ENCODE data around the gene RREB1. TPM values are rescaled to one million over a fixed set of nuclear protein-coding genes. Genes with fewer than 3 reads are reported as not detected.
A peak's percentile ranks its signal among the peaks of the same experiment; 100 is the strongest.

Gene RREB1
- total RNA-seq, 1 experiment from 2014 or later = 35.8 TPM

DNA sequence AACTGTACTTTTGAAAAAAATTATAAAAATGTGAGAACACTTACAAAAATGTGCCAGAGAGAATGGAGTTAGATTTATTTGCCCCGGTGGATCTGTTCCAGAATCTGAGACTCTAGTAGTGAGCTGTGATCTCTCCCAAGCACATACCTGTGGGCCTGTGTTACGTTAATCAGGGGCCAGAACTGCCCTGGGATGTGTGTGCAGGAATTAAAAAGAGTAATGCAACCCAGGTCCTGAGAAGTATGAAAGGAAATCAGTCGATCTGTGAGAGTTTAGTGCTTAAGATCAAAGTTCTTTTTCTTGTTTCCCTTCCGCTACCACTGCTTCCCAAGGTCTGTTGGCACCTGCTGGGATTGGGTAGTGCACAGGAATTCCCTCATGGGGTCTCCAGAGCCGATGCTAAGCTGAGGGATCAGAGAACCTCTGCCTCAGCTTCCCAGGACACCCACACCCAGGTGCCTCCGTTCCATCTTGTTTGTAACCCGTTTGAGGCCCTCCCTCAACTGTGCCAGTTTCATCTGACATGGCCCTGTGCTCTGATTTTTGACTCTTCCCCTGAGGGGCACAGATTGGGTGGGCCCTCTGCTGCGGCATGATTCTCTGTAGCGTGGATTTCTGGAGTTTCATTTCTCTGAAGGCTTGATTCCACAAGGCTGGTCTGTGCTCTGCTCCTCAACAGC, 87.7 kb downstream of the RREB1 start:
- H3K14ac ChIP-seq (ENCODE audit: insufficient read depth, low read length) = no peak overlapping the region
- no peak overlapping the region for H2AK5ac ChIP-seq (ENCODE audit: insufficient read length, low read length)
- no peak overlapping the region for H4K5ac ChIP-seq (ENCODE audit: insufficient read length, low read depth, low read length)
- peaks cover 13 to 16% of the 10 kb centered on the region in 2 experiments for H3K4me1 Mint-ChIP-seq
- no CpG with 5 or more reads among the region's 9 CpGs for WGBS (ENCODE audit: extremely low coverage, insufficient read length, low lambda C conversion rate)
- peaks cover 2 to 25% (median 8%) of the 10 kb centered on the region in 3 experiments; a peak in 6 of 7 replicates for H3K36me3 Mint-ChIP-seq (ENCODE audit: insufficient read depth in 1 of 3, low read depth in 3 of 3)
- H2BK120ac ChIP-seq (ENCODE audit: low read depth, low read length, poor library complexity, severe bottlenecking) = no peak overlapping the region
- H2AFZ ChIP-seq (ENCODE audit: low read length) = no peak overlapping the region
- TF ChIP-seq, protein P1, sequence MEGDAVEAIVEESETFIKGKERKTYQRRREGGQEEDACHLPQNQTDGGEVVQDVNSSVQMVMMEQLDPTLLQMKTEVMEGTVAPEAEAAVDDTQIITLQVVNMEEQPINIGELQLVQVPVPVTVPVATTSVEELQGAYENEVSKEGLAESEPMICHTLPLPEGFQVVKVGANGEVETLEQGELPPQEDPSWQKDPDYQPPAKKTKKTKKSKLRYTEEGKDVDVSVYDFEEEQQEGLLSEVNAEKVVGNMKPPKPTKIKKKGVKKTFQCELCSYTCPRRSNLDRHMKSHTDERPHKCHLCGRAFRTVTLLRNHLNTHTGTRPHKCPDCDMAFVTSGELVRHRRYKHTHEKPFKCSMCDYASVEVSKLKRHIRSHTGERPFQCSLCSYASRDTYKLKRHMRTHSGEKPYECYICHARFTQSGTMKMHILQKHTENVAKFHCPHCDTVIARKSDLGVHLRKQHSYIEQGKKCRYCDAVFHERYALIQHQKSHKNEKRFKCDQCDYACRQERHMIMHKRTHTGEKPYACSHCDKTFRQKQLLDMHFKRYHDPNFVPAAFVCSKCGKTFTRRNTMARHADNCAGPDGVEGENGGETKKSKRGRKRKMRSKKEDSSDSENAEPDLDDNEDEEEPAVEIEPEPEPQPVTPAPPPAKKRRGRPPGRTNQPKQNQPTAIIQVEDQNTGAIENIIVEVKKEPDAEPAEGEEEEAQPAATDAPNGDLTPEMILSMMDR (conservative IDR thresholded peaks at IDR 0.05) = no peak
- H4K8ac ChIP-seq (replicated peaks; ENCODE audit: insufficient read length, low read depth, low read length) = no peak overlapping the region
- no peaks in the 10 kb centered on the region for H3K27me3 ChIP-seq (ENCODE audit: insufficient read depth, low read length)
- H3K79me1 ChIP-seq (ENCODE audit: insufficient read depth, low read depth, low read length, poor library complexity, severe bottlenecking) = no peaks in the 10 kb centered on the region
- H3K23me2 ChIP-seq (ENCODE audit: insufficient read length, low read depth, low read length, poor library complexity, severe bottlenecking) = no peaks in the 10 kb centered on the region
- H3K56ac ChIP-seq (ENCODE audit: insufficient read length, low read depth, low read length) = no peak overlapping the region
- no peak overlapping the region for H3K4me2 ChIP-seq (ENCODE audit: insufficient read depth, insufficient read length, low read length)
- H3K79me2 ChIP-seq (ENCODE audit: insufficient read depth, low read length) = no peaks in the 10 kb centered on the region
- 0 out of 2 replicates have a peak, but pooled peaks cover 4% of the 10 kb centered on the region for H3K4me1 ChIP-seq (ENCODE audit: insufficient read depth, low read length)
- no peak overlapping the region for H4K91ac ChIP-seq (ENCODE audit: insufficient read length, low read depth, low read length)
- H3K18ac ChIP-seq (ENCODE audit: insufficient read length, low read depth, low read length) = no peak overlapping the region
- H2BK12ac ChIP-seq (ENCODE audit: insufficient read length, low read depth, low read length) = no peak overlapping the region
- H3K27ac Mint-ChIP-seq = peak overlapping the region; percentile 42 to 60 (median 60); a peak in 4 of 7 replicates
- no peaks in the 10 kb centered on the region for H3K27me3 Mint-ChIP-seq (ENCODE audit: low read depth)
- H3K9me3 ChIP-seq (ENCODE audit: control insufficient read depth, low read depth, low read length) = no peaks in the 10 kb centered on the region
- no peak overlapping the region for H2BK20ac ChIP-seq (ENCODE audit: low read depth, low read length, poor library complexity, severe bottlenecking)
- H3K9ac ChIP-seq (ENCODE audit: extremely low read depth, insufficient read length, low read length) = no peak overlapping the region
- no peaks in the 10 kb centered on the region for H4K20me1 ChIP-seq (ENCODE audit: control insufficient read depth, insufficient read depth, insufficient read length)
- no peak overlapping the region for H3K4me3 Mint-ChIP-seq
- H2BK15ac ChIP-seq (ENCODE audit: low read depth, low read length) = no peak overlapping the region
- no peak overlapping the region for H3K27ac ChIP-seq (ENCODE audit: insufficient read length, low read depth, low read length)
- H2BK5ac ChIP-seq (ENCODE audit: insufficient read length, low read length) = no peak overlapping the region
- H3K4ac ChIP-seq (ENCODE audit: low read depth, low read length) = no peak overlapping the region
- no peaks in the 10 kb centered on the region for H3K9me3 Mint-ChIP-seq
- DNase-seq = no peak
- H3T11ph ChIP-seq (ENCODE audit: low read length) = no peak overlapping the region
- H3K23ac ChIP-seq (ENCODE audit: insufficient read length, low read depth, low read length) = no peak overlapping the region

All from H9 (cell line).